IPS-18c (cell line): ENCODE data around the gene POLN.
"Not testable (repeated sequence)": the region's sequence is repeated elsewhere in the genome, so short reads cannot be mapped to it uniquely, and the experiment has no call there.

Experiments used
- H3K4me3 ChIP-seq: 2 replicates; pipeline ENCODE4 v1.7.0; 2013; ENCODE audit warnings: low read depth, mild to moderate bottlenecking, low read length, moderate library complexity; ENCODE audit not compliant: insufficient read depth
- H3K9me3 ChIP-seq: one replicate; pipeline ENCODE4 v1.6.1; 2013; ENCODE audit warnings: mild to moderate bottlenecking, low read length, moderate library complexity; ENCODE audit not compliant: control insufficient read depth, insufficient read depth

POLN gene

DNA sequence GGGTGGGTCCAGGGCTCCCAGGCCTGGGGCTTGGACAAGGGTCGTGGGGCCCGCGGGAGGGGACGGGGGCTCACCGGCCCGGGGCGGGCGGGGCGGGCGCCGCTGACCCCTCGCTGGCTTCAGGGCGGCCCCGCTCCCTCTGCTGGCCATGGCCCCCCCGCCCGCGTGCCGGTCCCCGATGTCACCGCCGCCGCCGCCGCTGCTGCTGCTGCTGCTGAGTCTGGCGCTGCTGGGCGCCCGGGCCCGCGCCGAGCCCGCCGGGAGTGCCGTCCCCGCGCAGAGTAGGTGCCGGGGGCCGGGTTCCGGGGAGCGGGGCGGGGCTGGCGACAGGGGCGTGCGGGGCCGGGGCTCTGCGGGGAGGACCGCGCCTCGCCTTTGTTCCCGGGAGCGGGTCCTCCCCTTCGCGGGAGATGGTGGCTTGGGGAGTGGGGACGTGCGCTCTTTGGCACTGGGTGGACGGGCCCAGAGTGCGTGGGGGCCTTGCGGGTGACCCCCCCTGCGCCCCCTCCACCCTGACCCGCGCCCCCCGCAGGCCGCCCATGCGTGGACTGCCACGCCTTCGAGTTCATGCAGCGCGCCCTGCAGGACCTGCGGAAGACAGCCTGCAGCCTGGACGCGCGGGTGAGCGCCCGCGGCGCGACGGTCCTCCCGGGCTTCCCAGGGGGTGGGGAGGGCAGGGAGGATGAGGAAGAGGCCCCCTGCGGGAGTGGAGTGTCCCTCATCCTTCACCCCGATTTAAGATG is 199.5 kb downstream of the POLN start:
- Histone ChIP-seq H3K9me3 (peaks cover 2% of the 10 kb centered on the region), H3K4me3 (peak overlapping the region; percentile 63)

- peak overlapping the region; percentile 63 for H3K4me3 ChIP-seq
- peaks cover 2% of the 10 kb centered on the region for H3K9me3 ChIP-seq
Measured at GRCh38 chr4:2041239-2042130, 200.4 kb downstream of the POLN start.

- peak overlapping the region; percentile 63; the same call in 1 of the 2 replicates for H3K4me3 ChIP-seq
- H3K9me3 ChIP-seq = peaks cover 2% of the 10 kb centered on the region
Measured at GRCh38 chr4:2040391-2041238, 201.3 kb downstream of the POLN start.

DNA sequence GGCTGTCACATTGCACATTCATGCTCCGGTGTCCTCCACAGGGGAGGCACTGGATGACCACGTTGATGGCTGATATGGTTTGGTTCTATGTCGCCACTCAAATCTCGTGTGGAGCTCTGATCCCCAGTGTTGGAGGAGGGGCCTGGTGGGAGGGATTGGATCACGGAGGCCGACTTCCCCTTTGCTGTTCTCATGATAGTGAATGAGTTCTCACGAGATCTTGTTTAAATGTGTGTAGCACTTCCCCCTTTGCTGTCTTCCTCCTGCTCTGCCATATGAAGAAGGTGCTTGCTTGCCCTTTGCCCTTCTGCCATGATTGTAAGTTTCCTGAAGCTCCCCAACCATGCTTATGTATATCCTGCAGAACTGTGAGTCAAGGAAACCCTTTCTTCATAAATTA is 205.1 kb downstream of the POLN start:
- H3K9me3 ChIP-seq = peaks cover 2% of the 10 kb centered on the region
- H3K4me3 ChIP-seq = no peak overlapping the region

GRCh38 chr4:2036327-2036726 is 205.6 kb downstream of the POLN start:
- Histone ChIP-seq H3K9me3 (peaks cover 4% of the 10 kb centered on the region), H3K4me3 (no peak overlapping the region)

GRCh38 chr4:2031161-2031560 is 210.8 kb downstream of the POLN start:
- H3K9me3 ChIP-seq, H3K4me3 ChIP-seq: not testable (repeated sequence)

DNA sequence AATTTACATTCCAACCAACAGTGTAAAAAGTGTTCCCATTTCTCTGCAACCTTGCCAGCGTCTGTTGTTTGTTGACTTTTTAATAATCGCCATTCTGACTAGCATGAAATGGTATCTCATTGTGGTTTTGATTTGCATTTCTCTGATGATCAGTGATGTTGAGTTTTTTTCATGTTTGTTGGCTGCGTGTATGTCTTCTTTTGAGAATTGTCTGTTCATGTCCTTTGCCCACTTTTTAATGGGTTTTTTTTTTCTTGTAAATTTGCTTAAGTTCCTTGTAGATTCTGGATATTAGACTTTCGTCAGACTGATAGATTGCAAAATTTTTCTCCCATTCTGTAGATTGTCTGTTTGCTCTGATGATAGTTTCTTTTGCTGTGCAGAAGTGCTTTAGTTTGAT is 214.8 kb downstream of the POLN start:
- not testable (repeated sequence) for H3K9me3 ChIP-seq, H3K4me3 ChIP-seq

DNA sequence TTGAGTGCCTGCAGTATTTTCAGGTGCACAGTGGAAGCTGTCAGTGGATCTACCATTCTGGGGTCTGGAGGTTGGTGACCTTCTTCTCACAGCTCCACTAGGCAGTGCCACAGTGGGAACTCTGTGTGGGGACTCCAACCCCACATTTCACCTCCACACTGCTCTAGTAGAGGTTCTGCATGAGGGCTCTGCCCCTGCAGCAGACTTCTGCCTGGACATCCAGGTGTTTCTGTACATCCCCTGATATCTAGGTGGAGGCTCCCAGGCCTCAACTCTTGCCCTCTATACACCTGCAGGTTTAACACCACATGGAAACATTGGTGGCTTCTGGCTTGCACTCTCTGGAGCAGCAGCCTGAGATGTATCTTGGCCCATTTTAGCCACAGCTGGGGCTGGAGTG is 216.1 kb downstream of the POLN start:
- Histone ChIP-seq H3K4me3 (no peak overlapping the region), H3K9me3 (peaks cover 2% of the 10 kb centered on the region)

DNA sequence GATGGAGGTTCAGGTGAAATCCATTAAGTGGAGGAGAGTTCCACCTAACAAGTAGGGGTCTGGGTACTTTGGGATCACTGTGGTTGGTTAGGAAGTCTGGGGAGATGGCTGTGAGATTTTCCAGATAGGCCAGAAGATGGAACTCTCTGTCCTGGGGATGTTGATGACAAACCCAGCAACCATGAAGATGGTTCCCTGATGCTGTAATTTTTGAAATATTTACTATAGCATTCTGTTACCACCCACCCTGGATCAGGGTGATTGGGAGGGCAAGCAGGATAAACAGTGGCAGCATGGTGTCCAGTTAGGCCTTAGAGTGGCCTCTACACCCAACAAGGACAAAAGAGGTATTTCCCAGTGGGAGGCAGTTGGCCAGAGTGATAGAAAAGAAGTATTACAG is 217.2 kb downstream of the POLN start:
- Histone ChIP-seq H3K9me3 (peaks cover 2% of the 10 kb centered on the region), H3K4me3 (no peak overlapping the region)
